Fibroblast of pulmonary artery (primary cell): Measurements from ENCODE around the gene GHRL.

Source experiments
- DNase-seq: peaks from one replicate; pipeline ENCODE4 v3.0.0-alpha.2; 2010; ENCODE audit warnings: low read depth
- H3K4me3 ChIP-seq: replicated peaks from 2 replicates; pipeline ENCODE4 v1.5.1; 2011; ENCODE audit warnings: low read depth, mild to moderate bottlenecking, control low read depth, low read length, moderate library complexity
- CTCF ChIP-seq: IDR thresholded peaks from 2 replicates; pipeline ENCODE4 v1.5.1; 2011; ENCODE audit warnings: mild to moderate bottlenecking, control low read depth, low read length, inconsistent platforms; ENCODE audit errors: missing control alignments

Gene GHRL

GRCh38 chr3:10334042-10334441 lies 41.3 kb upstream of the GHRL start:
- TF ChIP-seq CTCF = no peak
- DNase-seq = no peak
- no peak overlapping the region for H3K4me3 ChIP-seq

DNA sequence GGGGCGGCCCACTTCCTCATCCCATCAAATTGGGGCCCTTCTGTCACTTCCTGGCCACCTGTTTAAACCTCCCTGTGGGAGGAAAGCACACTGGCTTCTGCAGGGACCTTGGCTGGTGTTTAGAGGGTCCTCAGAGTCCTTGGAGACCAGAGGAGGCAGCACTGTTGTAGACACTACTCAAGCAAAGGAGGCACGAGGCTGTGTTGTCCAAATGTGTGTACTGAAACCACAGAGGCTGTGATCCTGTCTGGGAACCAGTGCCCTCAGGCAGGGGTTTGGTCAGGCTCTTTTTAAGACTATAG lies 40.6 kb upstream of the GHRL start:
- no peak for DNase-seq
- H3K4me3 ChIP-seq = no peak overlapping the region
- no peak for TF ChIP-seq CTCF

DNA sequence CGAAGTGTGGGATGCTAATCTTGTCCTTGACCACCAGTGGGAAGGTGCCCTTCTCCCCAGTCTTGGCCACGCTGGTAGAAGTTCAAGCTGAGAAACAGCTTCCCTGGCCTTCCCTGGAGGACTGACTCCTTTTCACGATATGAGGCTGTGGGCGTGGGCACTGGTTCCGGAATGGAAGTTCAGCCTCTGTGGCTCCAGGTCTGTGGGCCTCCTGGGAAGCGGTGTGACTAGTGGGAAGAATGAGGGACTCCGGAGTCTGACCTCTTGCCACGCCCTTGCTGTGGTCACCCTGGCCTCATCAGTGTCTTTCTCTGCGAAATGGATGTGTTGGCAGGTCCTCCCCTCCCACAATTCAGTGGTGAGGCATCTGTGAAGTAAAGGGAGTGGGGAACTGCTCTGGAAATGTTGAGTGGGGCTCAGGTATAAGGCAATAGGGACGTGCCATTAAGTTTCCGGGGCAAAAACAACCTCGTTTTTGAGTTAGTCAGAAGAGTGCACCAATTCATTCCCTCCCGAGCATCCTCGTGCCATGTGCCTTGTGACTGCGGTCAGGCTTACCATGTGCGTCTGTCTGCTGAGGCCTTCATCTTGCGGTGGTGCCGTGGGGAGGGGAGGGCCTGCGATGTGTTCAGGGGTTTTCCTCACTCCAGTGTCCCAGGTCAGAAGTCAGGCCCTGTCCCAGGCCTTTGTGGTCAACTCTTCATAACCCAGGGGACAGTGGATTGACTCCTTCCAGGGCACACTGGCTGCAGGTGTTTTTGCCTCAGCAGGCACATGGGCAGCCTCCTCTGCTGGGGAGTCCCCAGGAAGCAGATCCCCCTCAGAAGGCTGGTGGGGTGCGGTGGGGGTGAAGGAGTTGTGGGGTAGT lies 40.0 kb upstream of the GHRL start:
- TF ChIP-seq CTCF = no peak
- no peak overlapping the region for H3K4me3 ChIP-seq
- no peak for DNase-seq

GRCh38 chr3:10331320-10331719 lies 38.6 kb upstream of the GHRL start:
- DNase-seq = no peak

GRCh38 chr3:10330319-10330718 lies 37.6 kb upstream of the GHRL start:
- no peak for DNase-seq
- no peak for TF ChIP-seq CTCF
- no peak overlapping the region for H3K4me3 ChIP-seq

More at GRCh38 chr3:10331320-10331719, 38.6 kb upstream of the GHRL start:
- no peak overlapping the region for H3K4me3 ChIP-seq
- TF ChIP-seq CTCF = no peak

- DNase-seq = no peak
- H3K4me3 ChIP-seq = no peak overlapping the region
- no peak for TF ChIP-seq CTCF
Measured at GRCh38 chr3:10329495-10330015, 36.8 kb upstream of the GHRL start.

DNA sequence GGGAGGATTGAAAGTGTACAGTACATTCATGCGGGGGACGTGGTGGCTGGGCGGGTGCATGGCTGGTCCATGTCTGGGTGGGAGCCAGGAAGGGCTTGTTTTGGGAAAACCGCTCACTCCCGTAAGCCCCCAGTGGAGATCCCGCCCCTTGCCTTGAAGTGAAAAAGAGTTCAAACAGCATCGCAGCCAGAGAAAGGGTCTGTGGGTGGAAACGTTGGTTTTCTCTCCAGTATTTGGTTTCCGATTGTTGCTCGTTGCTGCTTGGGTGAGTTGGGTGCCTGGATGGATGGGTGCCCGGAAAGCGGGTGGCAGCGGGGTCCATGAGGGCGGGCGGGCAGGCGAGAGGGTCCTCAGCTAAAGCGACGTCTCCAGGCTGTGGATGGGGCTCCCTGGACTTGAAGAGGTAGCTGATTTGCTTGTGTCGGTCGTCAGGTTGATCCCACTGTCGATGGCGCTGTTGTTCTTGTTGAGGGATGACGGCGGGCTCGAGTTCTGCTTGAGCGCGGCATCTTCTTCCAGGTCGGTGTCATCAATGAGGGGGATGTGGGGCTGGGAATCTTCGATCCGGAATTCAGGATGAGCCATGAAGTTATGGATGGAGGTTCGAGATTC lies 35.8 kb upstream of the GHRL start:
- TF ChIP-seq CTCF = no peak
- no peak overlapping the region for H3K4me3 ChIP-seq
- no peak for DNase-seq
